RPMI7951 (cell line): ENCODE measurements around the gene C8G. TPM values are rescaled to one million over a fixed set of nuclear protein-coding genes. Genes with fewer than 3 reads are reported as not detected.

Experiments used
- DNase-seq: peaks from one replicate; pipeline ENCODE4 v3.0.0-alpha.2; 2012; ENCODE audit warnings: low read depth
- total RNA-seq: library from RNA; depleted of rRNA; stranded (reverse); fragments of >200 nt; shearing (Covaris generic); gene quantifications from 2 replicates; pipeline ENCODE4 v1.2.3, GENCODE V29; 2014; rRNA removed

Gene C8G
- total RNA-seq, result not detected in 2 replicates

- peak; percentile 88 for DNase-seq
These were observed at the start of gene C8G, which contains the start of gene FBXW5 for GRCh38 chr9:136944519-136945332. Gene C8G, plus strand, starts transcription at chr9:136945243. Its CDS starts 78 bp downstream, at chr9:136945321. Gene FBXW5, minus strand, starts transcription at chr9:136944738. Its CDS starts 655 bp downstream, at chr9:136944083.

GRCh38 chr9:136896027-136896426 lies 49.0 kb upstream of the C8G start:
- DNase-seq, result no peak

GRCh38 chr9:136898483-136899100 lies 46.5 kb upstream of the C8G start:
- no peak for DNase-seq

GRCh38 chr9:136899196-136899595 lies 45.8 kb upstream of the C8G start:
- no peak for DNase-seq

- no peak for DNase-seq
These were observed 44.5 kb upstream of the C8G start for GRCh38 chr9:136900556-136900955.

GRCh38 chr9:136900988-136901515 lies 44.0 kb upstream of the C8G start:
- no peak for DNase-seq

GRCh38 chr9:136901516-136902258 lies 43.4 kb upstream of the C8G start:
- peak; percentile 76 for DNase-seq

GRCh38 chr9:136902259-136902821 lies 42.7 kb upstream of the C8G start:
- DNase-seq, result peak; percentile 91

GRCh38 chr9:136903041-136903554 lies 41.9 kb upstream of the C8G start:
- DNase-seq, result no peak

GRCh38 chr9:136906266-136906665 lies 38.8 kb upstream of the C8G start:
- DNase-seq, result no peak

- no peak for DNase-seq
These were observed 37.8 kb upstream of the C8G start for GRCh38 chr9:136907011-136907914.

GRCh38 chr9:136910197-136910900 lies 34.7 kb upstream of the C8G start:
- DNase-seq, result no peak

GRCh38 chr9:136910901-136911245 lies 34.2 kb upstream of the C8G start:
- DNase-seq, result no peak

GRCh38 chr9:136913701-136914438 lies 31.2 kb upstream of the C8G start:
- no peak for DNase-seq

- DNase-seq, result no peak
These were observed 29.3 kb upstream of the C8G start for GRCh38 chr9:136915632-136916329.

- no peak for DNase-seq
These were observed 28.5 kb upstream of the C8G start for GRCh38 chr9:136916330-136917184.

- DNase-seq, result no peak
These were observed 27.1 kb upstream of the C8G start for GRCh38 chr9:136917902-136918301.

- DNase-seq, result no peak
These were observed 25.0 kb upstream of the C8G start for GRCh38 chr9:136920069-136920468.
